GM23248 (cell line): ENCODE measurements around the gene PPIP5K1.

Experiments used
- EZH2 ChIP-seq: fragments of 200-600 bp; sonication (generic); IDR thresholded peaks from 2 replicates; pipeline ENCODE4 v1.6.1; 2018; ENCODE audit warnings: antibody characterized with exemption, mild to moderate bottlenecking; ENCODE audit not compliant: insufficient read depth, poor library complexity, severe bottlenecking
- EZH2phosphoT487 ChIP-seq: fragments of 200-600 bp; sonication (generic); IDR thresholded peaks from 2 replicates; pipeline ENCODE4 v1.6.1; 2018; ENCODE audit warnings: antibody characterized with exemption, moderate library complexity, mild to moderate bottlenecking, low read depth; ENCODE audit not compliant: insufficient read depth

GRCh38 chr15:43552986-43553385 lies 37.0 kb downstream of the PPIP5K1 start:
- no peak for TF ChIP-seq EZH2
- no peak for TF ChIP-seq EZH2phosphoT487
